ENCODE results near the gene PIK3CD.
"Not testable (repeated sequence)": the region's sequence is repeated elsewhere in the genome, so short reads cannot be mapped to it uniquely, and the experiment has no call there.

PIK3CD gene

GRCh38 chr1:9690440-9691107 is 39.0 kb downstream of the PIK3CD start:
- DNase-seq, result no peak

- DNase-seq, result no peak
Observed at GRCh38 chr1:9691108-9691445, 39.5 kb downstream of the PIK3CD start.

- no peak for DNase-seq
Observed at GRCh38 chr1:9691691-9692090, 40.2 kb downstream of the PIK3CD start.

GRCh38 chr1:9696793-9697192 is 45.3 kb downstream of the PIK3CD start:
- no peak for DNase-seq

GRCh38 chr1:9699361-9699760 is 47.8 kb downstream of the PIK3CD start:
- no peak for DNase-seq

GRCh38 chr1:9700340-9700739 is 48.8 kb downstream of the PIK3CD start:
- no peak for DNase-seq

GRCh38 chr1:9701665-9702064 is 50.1 kb downstream of the PIK3CD start:
- DNase-seq, result no peak

- DNase-seq, result no peak
Observed at GRCh38 chr1:9703165-9703509, 51.6 kb downstream of the PIK3CD start.

- no peak for DNase-seq
Observed at GRCh38 chr1:9703681-9704080, 52.1 kb downstream of the PIK3CD start.

GRCh38 chr1:9705337-9706093 is 54.0 kb downstream of the PIK3CD start:
- no peak for DNase-seq

- no peak for DNase-seq
Observed at GRCh38 chr1:9706178-9706577, 54.6 kb downstream of the PIK3CD start.

GRCh38 chr1:9710037-9710436 is 58.5 kb downstream of the PIK3CD start:
- DNase-seq, result no peak

- DNase-seq, result no peak
Observed at GRCh38 chr1:9711466-9712020, 60.0 kb downstream of the PIK3CD start.

GRCh38 chr1:9712767-9713166 is 61.2 kb downstream of the PIK3CD start:
- not testable (repeated sequence) for DNase-seq

- no peak for DNase-seq
Observed at GRCh38 chr1:9714257-9714718, 62.8 kb downstream of the PIK3CD start.

- DNase-seq, result no peak
Observed at GRCh38 chr1:9715536-9716226, 64.2 kb downstream of the PIK3CD start.

- no peak for DNase-seq
Observed at GRCh38 chr1:9716404-9717192, 65.1 kb downstream of the PIK3CD start.

- no peak for DNase-seq
Observed at GRCh38 chr1:9717193-9718005, 65.9 kb downstream of the PIK3CD start.

GRCh38 chr1:9718006-9718680 is 66.6 kb downstream of the PIK3CD start:
- DNase-seq, result no peak

GRCh38 chr1:9719978-9720722 is 68.6 kb downstream of the PIK3CD start:
- no peak for DNase-seq
